Measurements from ENCODE around the gene AHDC1.

- no peak for TF ChIP-seq CTCF (IDR thresholded peaks at IDR 0.05)
- TF ChIP-seq POLR2A (IDR thresholded peaks at IDR 0.05): no peak
These were observed 27.1 kb downstream of the AHDC1 start for GRCh38 chr1:27576806-27577227.
